Measurements from ENCODE around the gene CPNE5. TPM values are rescaled to one million over a fixed set of nuclear protein-coding genes. Genes with fewer than 3 reads are reported as not detected.

The CPNE5 gene
- total RNA-seq, 1 experiment from 2014 or later, result 0.44 TPM

- in situ Hi-C loops (cut with HindIII; ENCODE audit: low pct_unique_long_range_greater_than_20kb, low sequenced_read_pairs), result no loop called here
- intact Hi-C loops (cut with micrococcal nuclease; ENCODE audit: unreplicated experiment), result no loop called here
- Histone ChIP-seq H3K9me3 (ENCODE audit: control insufficient read depth, insufficient read depth, low read depth, low read length) (no peaks in the 10 kb centered on the region), H3K4me3 (ENCODE audit: low read depth in 2 of 2, low read length in 2 of 2) (no peak overlapping the region), H3K4me1 (ENCODE audit: control insufficient read depth, insufficient read depth, low read length) (no peaks in the 10 kb centered on the region), H3K27ac (ENCODE audit: low read length) (no peak overlapping the region), H3K36me3 (ENCODE audit: control insufficient read depth, insufficient read depth, low read length) (no peaks in the 10 kb centered on the region), H3K27me3 (ENCODE audit: control insufficient read depth, insufficient read depth, low read length) (no peaks in the 10 kb centered on the region)
- no peak for ATAC-seq
- no peak for TF ChIP-seq CTCF (IDR thresholded peaks at IDR 0.05)
- ChIA-PET POLR2A (interaction anchor here (0.6 kb wide), 1 partner anchor 19 kb away, joined by 6 read pairs; no protein-coding TSS in a partner anchor), CTCF (no interaction called here)
- no peak for DNase-seq (ENCODE audit: low read depth, low spot score)
- BruUV-seq (replicated peaks), result no TSS peak
Measured at GRCh38 chr6:36700831-36701230, 138.4 kb downstream of the CPNE5 start.

GRCh38 chr6:36700071-36700812 is 139.0 kb downstream of the CPNE5 start:
- BruUV-seq (replicated peaks), result no TSS peak
- H3K4me3 ChIP-seq (ENCODE audit: low read depth in 2 of 2, low read length in 2 of 2), result no peak overlapping the region
- ATAC-seq (no peak), DNase-seq (ENCODE audit: low read depth, low spot score) (no peak)
- no peaks in the 10 kb centered on the region for H3K27me3 ChIP-seq (ENCODE audit: control insufficient read depth, insufficient read depth, low read length)
- CTCF ChIA-PET, result no interaction called here
- POLR2A ChIA-PET, result interaction anchor here (0.5 kb wide), 1 partner anchor 102 kb away, joined by 3 read pairs; no protein-coding TSS in a partner anchor
- H3K36me3 ChIP-seq (ENCODE audit: control insufficient read depth, insufficient read depth, low read length), result no peaks in the 10 kb centered on the region
- no peaks in the 10 kb centered on the region for H3K9me3 ChIP-seq (ENCODE audit: control insufficient read depth, insufficient read depth, low read depth, low read length)
- TF ChIP-seq CTCF (IDR thresholded peaks at IDR 0.05) (no peak), REST (IDR thresholded peaks at IDR 0.05; ENCODE audit: insufficient read depth in 1 of 2, low read depth in 2 of 2, low read length in 1 of 2) (no peak), TCF7L2 (IDR thresholded peaks at IDR 0.05; ENCODE audit: low read depth, low read length) (no peak), POLR2AphosphoS5 (IDR thresholded peaks at IDR 0.05; ENCODE audit: low read depth, low read length) (no peak), SIN3A (IDR thresholded peaks at IDR 0.05; ENCODE audit: borderline replicate concordance, insufficient read depth, low read depth, low read length) (no peak)
- in situ Hi-C loops (cut with HindIII; ENCODE audit: low pct_unique_long_range_greater_than_20kb, low sequenced_read_pairs), result no loop called here
- no peaks in the 10 kb centered on the region for H3K4me1 ChIP-seq (ENCODE audit: control insufficient read depth, insufficient read depth, low read length)
- intact Hi-C loops (cut with micrococcal nuclease; ENCODE audit: unreplicated experiment), result no loop called here
- H3K27ac ChIP-seq (ENCODE audit: low read length), result no peak overlapping the region

Data from Panc1 (cell line).